Measurements from ENCODE around the gene NME3.

NME3 gene

DNA sequence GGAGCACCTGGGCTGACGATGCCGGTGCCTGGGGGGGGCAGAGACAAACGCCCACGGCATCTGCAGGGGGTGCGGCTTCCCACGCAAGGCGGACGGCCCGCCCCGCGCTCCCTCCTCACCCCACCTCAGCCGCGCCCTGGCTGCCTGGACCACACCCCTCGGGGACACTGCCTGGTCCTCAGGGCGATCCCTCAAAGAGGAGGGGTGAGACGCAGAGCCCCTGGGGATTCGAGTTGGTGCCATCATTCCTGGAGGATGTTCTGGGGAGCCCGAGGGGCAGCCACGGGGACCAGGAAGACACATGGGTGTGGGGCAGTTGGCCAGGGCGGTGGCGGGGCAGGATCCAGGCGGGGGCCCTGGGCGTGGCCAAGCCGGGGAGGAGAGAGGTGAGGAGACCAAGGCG, 18.3 kb upstream of the NME3 start:
- DNase-seq (ENCODE audit: low read depth): no peak
- no peak overlapping the region for H3K4me3 ChIP-seq (ENCODE audit: low read length)
- TF ChIP-seq CTCF (conservative IDR thresholded peaks at IDR 0.05; ENCODE audit: low read length): no peak

GRCh38 chr16:1788708-1789100, 17.4 kb upstream of the NME3 start:
- no peak overlapping the region for H3K4me3 ChIP-seq (ENCODE audit: low read length)
- no peak for DNase-seq (ENCODE audit: low read depth)
- TF ChIP-seq CTCF (conservative IDR thresholded peaks at IDR 0.05; ENCODE audit: low read length): no peak

- TF ChIP-seq CTCF (conservative IDR thresholded peaks at IDR 0.05; ENCODE audit: low read length): no peak
- no peak overlapping the region for H3K4me3 ChIP-seq (ENCODE audit: low read length)
- DNase-seq (ENCODE audit: low read depth): no peak
Measured at GRCh38 chr16:1788095-1788707, 16.9 kb upstream of the NME3 start.

DNA sequence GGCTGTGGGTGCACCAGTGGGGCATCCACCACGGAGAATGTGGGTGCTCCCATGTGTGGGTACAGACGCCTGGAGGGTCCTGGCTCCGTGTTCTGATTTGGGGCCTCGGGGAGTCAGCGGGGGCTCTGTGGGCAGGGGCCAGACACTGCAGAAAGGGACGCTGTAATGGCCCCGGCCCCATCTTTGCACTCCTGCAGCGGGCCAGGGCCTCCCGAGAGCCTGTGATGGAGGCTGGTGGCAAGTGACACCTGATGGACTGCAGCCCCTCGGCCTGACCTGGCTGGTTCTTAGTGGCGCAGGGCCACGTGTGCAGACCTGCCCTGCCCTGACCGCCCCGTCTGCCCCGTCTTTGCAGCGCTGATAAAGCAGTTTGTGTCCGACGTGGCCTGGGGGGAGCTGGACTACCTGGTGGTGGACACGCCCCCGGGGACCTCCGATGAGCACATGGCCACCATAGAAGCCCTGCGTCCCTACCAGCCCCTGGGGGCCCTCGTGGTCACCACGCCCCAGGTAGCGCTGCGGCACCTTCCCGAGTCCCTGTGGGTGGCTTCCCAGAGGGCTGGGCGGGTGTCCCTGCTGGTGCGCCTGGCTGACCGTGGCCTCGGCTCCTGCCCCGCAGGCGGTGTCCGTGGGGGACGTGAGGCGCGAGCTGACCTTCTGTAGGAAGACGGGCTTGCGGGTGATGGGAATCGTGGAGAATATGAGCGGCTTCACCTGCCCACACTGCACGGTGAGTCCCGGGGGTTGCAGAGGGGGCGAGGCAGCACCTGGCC, 16.2 kb upstream of the NME3 start:
- TF ChIP-seq CTCF (conservative IDR thresholded peaks at IDR 0.05; ENCODE audit: low read length): no peak
- no peak for DNase-seq (ENCODE audit: low read depth)
- no peak overlapping the region for H3K4me3 ChIP-seq (ENCODE audit: low read length)

DNA sequence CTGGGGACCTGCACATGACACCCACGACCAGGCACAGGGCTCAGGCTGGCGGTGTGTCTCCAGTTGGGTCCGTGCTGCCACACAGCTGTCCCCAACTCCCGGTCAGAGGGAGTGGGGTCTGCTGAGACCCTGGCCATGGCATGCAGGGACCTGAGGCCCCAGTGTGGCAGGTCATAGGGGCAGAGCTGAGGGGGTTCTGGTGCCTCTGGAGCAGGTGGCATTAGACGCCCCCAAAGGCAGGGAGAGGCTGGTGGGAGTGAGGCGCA, 15.6 kb upstream of the NME3 start:
- H3K4me3 ChIP-seq (ENCODE audit: low read length): no peak overlapping the region
- no peak for TF ChIP-seq CTCF (conservative IDR thresholded peaks at IDR 0.05; ENCODE audit: low read length)
- no peak for DNase-seq (ENCODE audit: low read depth)

DNA sequence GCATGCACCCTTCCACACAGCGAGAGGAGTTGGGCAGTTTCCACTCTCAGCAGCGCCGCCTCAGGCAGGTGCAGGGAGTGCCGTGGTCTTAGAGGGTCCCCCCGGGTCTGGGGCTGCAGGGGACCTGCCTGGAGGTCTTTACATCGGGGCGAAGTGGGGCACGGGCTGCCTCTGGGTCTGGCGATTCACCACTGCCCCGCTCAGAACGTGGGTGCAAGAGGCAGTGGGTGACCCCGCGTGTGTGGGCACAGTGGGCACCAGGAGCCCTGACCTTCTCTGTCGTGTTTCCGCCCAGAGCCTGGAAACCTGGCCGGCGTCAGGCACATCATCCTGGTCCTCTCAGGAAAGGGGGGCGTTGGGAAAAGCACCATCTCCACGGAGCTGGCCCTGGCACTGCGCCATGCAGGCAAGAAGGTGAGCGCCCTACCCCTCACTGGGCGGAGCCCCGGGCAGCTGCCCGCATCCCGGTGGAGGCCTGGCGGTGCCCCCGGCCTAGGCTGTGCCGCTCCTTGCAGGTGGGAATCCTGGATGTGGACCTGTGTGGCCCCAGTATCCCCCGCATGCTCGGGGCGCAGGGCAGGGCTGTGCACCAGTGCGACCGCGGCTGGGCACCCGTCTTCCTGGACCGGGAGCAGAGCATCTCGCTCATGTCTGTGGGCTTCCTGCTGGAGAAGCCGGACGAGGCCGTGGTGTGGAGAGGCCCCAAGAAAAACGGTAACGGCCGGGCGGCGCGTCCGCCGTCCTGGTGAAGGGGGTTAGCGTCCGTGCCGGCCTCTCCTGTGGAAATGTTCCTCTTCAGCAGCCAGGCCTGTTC, 15.1 kb upstream of the NME3 start:
- H3K4me3 ChIP-seq (ENCODE audit: low read length): no peak overlapping the region
- no peak for DNase-seq (ENCODE audit: low read depth)
- no peak for TF ChIP-seq CTCF (conservative IDR thresholded peaks at IDR 0.05; ENCODE audit: low read length)

DNA sequence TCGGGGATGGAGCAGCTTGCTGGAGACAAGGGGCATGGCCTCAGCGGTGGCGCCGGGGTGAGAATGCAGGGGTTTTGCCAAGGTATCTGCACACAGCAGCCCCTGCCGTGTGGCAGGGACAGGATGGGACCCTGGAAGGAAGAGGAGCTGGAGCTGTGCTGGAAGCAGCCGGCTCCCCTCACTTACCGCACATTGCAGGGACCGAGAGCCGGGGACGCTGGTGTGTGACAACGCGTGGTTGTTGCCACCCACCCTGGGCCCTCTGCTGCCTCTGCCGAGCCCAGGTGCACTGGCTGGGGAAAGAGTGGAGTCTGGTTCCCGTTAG, 14.5 kb upstream of the NME3 start:
- no peak for DNase-seq (ENCODE audit: low read depth)
- no peak overlapping the region for H3K4me3 ChIP-seq (ENCODE audit: low read length)
- no peak for TF ChIP-seq CTCF (conservative IDR thresholded peaks at IDR 0.05; ENCODE audit: low read length)
